Nephron progenitor cell (in vitro differentiated cells): ENCODE results near the gene A3GALT2.

ENCODE experiments used
- DNase-seq: peaks from one replicate; pipeline ENCODE4 v3.0.0; 2021
- H3K27ac Mint-ChIP-seq: 2 replicates; pipeline ENCODE4 v1.8.0; 2021; ENCODE audit warnings: mild to moderate bottlenecking, moderate library complexity, mixed read lengths
- H3K27me3 Mint-ChIP-seq: 2 replicates; pipeline ENCODE4 v1.8.0; 2021; ENCODE audit warnings: mild to moderate bottlenecking, low read depth, mixed read lengths; ENCODE audit not compliant: poor library complexity
- H3K36me3 Mint-ChIP-seq: 2 replicates; pipeline ENCODE4 v1.8.0; 2021; ENCODE audit warnings: low read depth, mixed read lengths
- H3K4me1 Mint-ChIP-seq: 2 replicates; pipeline ENCODE4 v1.8.0; 2021; ENCODE audit warnings: mixed read lengths
- H3K4me3 Mint-ChIP-seq: 2 replicates; pipeline ENCODE4 v1.8.0; 2021; ENCODE audit warnings: mild to moderate bottlenecking, moderate library complexity, mixed read lengths
- H3K9me3 Mint-ChIP-seq: 2 replicates; pipeline ENCODE4 v1.8.0; 2021; ENCODE audit warnings: mild to moderate bottlenecking, moderate library complexity, mixed read lengths
- TF ChIP-seq, protein P1 (sequence below): fragments of 200-600 bp; sonication (generic); IDR thresholded peaks from 2 replicates; pipeline ENCODE4 v1.5.0; 2021; ENCODE audit warnings: antibody characterized with exemption

The A3GALT2 gene

DNA sequence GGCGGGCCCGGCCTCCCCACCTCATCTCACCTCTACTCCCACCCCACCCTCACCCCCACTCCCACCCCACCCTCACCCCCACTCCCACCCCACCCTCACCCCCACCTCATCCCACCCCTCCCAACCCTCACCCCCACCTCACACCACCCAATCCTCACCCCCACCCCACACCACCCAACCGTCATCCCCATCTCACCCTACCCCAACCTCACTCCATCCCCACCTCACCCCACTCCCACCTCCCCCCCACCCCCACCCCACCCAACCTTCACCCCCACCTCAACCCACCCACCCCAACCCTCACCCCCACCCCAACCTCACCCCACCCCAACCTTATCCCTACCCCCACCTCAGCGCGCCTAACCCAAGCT is 13.4 kb downstream of the A3GALT2 start:
- Mint-ChIP-seq H3K9me3 (peaks cover 26% of the 10 kb centered on the region), H3K27me3 (peaks cover 23% of the 10 kb centered on the region), H3K4me3 (no peak overlapping the region), H3K36me3 (peaks cover 49% of the 10 kb centered on the region), H3K4me1 (peaks cover 8% of the 10 kb centered on the region), H3K27ac (no peak overlapping the region)
- TF ChIP-seq, protein P1, sequence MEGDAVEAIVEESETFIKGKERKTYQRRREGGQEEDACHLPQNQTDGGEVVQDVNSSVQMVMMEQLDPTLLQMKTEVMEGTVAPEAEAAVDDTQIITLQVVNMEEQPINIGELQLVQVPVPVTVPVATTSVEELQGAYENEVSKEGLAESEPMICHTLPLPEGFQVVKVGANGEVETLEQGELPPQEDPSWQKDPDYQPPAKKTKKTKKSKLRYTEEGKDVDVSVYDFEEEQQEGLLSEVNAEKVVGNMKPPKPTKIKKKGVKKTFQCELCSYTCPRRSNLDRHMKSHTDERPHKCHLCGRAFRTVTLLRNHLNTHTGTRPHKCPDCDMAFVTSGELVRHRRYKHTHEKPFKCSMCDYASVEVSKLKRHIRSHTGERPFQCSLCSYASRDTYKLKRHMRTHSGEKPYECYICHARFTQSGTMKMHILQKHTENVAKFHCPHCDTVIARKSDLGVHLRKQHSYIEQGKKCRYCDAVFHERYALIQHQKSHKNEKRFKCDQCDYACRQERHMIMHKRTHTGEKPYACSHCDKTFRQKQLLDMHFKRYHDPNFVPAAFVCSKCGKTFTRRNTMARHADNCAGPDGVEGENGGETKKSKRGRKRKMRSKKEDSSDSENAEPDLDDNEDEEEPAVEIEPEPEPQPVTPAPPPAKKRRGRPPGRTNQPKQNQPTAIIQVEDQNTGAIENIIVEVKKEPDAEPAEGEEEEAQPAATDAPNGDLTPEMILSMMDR: no peak
- DNase-seq: no peak

DNA sequence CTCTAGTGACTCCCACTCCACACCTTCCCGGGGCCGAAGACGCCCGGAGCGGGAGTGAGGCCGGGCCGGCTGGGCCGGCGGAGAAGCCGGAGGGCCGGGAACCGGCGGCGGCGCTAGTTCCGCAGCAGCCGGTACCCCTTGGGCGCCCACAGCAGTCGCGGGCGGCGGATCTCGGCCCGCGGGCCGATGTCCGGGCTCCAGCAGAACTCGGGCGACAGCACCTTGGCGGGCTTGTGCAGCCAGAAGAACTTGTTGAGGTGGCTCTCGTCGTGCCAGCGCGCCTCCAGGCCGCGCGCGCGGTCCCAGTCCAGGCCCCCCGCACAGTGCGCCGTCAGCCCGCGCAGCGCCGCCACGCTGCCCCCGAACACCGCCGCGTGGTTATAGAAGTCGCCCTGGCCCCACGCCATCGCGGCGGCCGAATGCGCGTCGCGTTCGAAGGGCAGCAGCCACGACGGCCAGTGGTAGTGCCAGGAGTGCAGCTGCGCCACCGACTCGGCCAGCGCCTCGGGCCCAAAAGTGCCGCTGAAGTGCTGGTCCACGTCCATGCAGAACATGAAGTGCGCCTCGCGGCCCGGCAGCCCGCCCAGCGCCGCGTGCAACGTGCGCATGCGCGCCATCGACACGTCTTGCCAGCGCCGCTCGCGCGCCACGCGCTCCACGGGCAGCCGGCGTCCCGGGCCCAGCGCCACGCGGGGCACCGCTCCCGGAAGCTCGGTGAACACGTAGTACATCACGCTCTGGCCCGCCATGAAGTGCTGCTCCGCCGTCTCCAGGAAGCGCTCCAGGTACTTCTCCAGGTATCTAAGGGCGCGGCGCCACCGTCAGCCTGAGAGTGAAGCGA is 14.0 kb downstream of the A3GALT2 start:
- Mint-ChIP-seq H3K4me1 (peaks cover 8% of the 10 kb centered on the region), H3K4me3 (no peak overlapping the region), H3K9me3 (peaks cover 28% of the 10 kb centered on the region), H3K27ac (no peak overlapping the region), H3K36me3 (peaks cover 56% of the 10 kb centered on the region), H3K27me3 (peaks cover 23% of the 10 kb centered on the region)
- DNase-seq: no peak
- TF ChIP-seq, protein P1: no peak

DNA sequence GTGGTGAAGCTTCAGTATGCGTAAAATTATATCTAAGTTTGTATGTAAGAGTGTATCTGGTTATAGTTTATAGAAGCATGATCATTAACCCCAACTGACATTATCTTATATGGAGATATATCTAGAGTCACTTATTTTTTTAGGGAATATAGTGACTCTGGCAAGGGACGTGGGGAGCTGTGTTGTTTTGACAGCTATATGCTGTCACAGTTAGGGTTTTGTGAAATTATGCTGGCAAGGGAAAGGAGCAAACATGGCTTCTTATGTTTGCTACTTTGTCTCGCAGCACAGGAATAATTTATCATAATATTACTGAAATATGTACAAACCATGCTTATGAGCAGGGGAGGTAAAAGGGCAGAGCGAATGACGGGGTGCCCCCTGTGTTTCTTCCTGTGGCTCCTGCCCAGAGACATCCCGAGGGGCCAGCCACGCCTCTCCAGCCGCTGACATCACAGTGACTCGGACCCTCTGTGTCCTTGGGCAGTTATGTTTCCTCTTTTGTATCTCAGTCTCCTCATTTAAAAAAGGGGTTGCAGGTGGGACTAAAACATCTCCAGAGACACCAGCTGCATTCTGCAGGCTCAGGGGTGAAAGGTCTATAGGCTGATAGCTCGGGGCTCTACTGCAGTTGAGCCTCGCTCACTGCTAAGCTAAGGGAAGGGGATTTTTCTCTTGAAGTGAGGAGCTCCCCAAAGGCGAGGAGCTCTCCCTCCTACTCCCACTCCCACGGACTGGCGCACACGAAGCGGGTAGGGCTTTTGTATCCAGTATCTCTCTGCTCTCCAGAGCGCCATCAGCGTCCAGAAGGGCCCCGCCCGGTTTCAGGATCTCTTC is 14.9 kb downstream of the A3GALT2 start:
- Mint-ChIP-seq H3K9me3 (peaks cover 23% of the 10 kb centered on the region), H3K4me1 (peaks cover 8% of the 10 kb centered on the region), H3K4me3 (no peak overlapping the region), H3K27ac (no peak overlapping the region), H3K27me3 (peaks cover 23% of the 10 kb centered on the region), H3K36me3 (peaks cover 59% of the 10 kb centered on the region)
- TF ChIP-seq, protein P1: no peak
- DNase-seq: no peak

DNA sequence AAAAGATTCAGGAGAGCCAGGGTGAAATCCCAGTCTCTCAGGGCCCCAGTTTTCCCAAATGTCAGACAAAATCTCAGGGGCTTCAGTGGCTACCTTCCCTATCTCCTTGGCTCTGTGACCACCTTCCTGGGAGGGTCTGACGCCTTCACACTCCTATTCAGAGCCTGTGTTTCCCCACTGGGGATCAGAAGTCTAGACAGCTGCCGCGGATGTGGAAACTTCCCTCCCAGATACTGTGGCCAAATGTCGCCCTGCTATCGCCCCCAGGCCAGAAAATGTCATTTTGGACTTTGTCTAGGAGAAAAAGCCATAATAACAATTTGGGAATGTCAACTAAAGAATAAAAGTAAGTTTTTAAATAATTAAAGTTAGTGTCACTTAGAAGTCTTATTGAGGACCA is 15.9 kb downstream of the A3GALT2 start:
- no peak for DNase-seq
- peaks cover 62% of the 10 kb centered on the region for H3K36me3 Mint-ChIP-seq
- peaks cover 23% of the 10 kb centered on the region for H3K27me3 Mint-ChIP-seq
- H3K4me3 Mint-ChIP-seq: no peak overlapping the region
- H3K9me3 Mint-ChIP-seq: peaks cover 13% of the 10 kb centered on the region
- H3K4me1 Mint-ChIP-seq: peaks cover 14% of the 10 kb centered on the region
- TF ChIP-seq, protein P1: no peak
- H3K27ac Mint-ChIP-seq: peak overlapping the region; percentile 57

DNA sequence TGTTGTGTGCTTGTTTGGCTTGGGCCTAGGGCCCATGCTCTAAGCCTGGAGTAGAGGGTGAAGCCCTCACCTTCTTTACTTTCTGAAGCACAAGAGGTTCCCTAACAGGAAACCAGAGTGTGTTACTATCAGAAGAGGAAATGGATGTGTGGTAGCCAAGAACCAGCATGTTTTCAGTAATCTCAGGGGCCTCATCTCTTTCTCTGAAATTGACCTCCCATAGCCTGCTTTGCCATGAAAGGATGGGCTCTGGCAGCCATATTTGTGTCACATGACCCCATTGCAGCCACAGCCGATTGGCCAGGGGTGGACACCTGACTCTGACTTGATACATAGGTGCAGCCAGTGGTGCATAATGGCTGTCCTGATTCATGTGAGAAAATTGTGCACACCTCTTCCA is 18.6 kb downstream of the A3GALT2 start:
- no peak for DNase-seq
- TF ChIP-seq, protein P1: no peak
- H3K9me3 Mint-ChIP-seq: peaks cover 3% of the 10 kb centered on the region
- peaks cover 81% of the 10 kb centered on the region for H3K36me3 Mint-ChIP-seq
- no peak overlapping the region for H3K27ac Mint-ChIP-seq
- peaks cover 24% of the 10 kb centered on the region for H3K27me3 Mint-ChIP-seq
- no peak overlapping the region for H3K4me3 Mint-ChIP-seq
- H3K4me1 Mint-ChIP-seq: peaks cover 15% of the 10 kb centered on the region
